ENCODE measurements around the gene FAM193A. TPM values are rescaled to one million over a fixed set of nuclear protein-coding genes. Genes with fewer than 3 reads are reported as not detected.
"Not testable (repeated sequence)": the region's sequence is repeated elsewhere in the genome, so short reads cannot be mapped to it uniquely, and the experiment has no call there.

Gene FAM193A
- total and polyA plus RNA-seq, 2 experiments from 2014 or later = 12.0 to 22.9 TPM

DNA sequence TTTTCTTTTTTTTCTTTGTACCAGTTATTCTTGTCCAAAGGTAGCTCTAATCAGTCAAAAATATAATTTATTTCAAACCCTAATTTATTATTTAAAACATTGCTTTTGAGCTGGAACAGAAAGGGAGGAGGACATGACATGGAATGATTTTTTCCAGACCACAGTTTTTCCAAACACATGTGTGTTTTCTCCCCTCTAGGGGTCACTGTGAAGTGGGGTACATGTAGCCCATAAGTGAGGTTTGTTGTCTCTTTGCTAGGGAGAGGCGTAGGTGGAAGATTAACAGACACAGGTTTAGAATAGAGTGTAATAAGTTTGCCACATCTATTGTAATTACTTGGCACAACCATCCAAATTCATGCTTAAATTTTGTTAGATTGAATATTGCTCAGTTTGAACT is 136.7 kb downstream of the FAM193A start:
- peaks cover 8% of the 10 kb centered on the region for H3K36me3 ChIP-seq (ENCODE audit: insufficient read depth)

DNA sequence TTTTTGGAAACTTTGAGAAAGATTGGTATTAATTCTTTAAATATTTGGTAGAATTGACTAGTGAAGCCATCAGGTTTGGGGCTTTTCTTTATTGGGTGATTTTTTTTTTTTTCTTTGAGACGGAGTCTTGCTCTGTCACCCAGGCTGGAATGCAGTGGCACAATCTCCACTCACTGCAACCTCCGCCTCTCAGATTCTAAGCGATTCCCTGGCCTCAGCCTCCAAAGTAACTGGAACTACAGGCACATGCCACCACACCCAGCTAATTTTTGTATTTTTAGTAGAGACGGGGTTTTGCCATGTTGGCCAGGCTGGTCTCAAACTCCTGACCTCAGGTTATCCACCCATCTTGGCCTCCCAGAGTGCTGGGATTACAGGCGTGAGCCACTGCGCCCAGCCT is 143.3 kb downstream of the FAM193A start:
- H3K36me3 Mint-ChIP-seq (ENCODE audit: low read depth) = peaks cover 60% of the 10 kb centered on the region
- H3K36me3 ChIP-seq (ENCODE audit: insufficient read depth) = peaks cover 11% of the 10 kb centered on the region
- H3K4me3 ChIP-seq; H3F3A ChIP-seq (replicated peaks; ENCODE audit: low read depth); H2AFZ ChIP-seq; H3K27me3 ChIP-seq (ENCODE audit: insufficient read depth); H3K27me3 Mint-ChIP-seq (ENCODE audit: insufficient read depth, low read depth, poor library complexity); ATAC-seq; H3K9me3 Mint-ChIP-seq; H3K4me1 ChIP-seq (ENCODE audit: insufficient read depth); H3K4me2 ChIP-seq; H3K27ac Mint-ChIP-seq; H3K9me2 ChIP-seq (ENCODE audit: insufficient read depth); DNase-seq (ENCODE audit: low spot score); H3K4me1 Mint-ChIP-seq; H3K4me3 Mint-ChIP-seq; H3K27ac ChIP-seq (ENCODE audit: low read depth): not testable (repeated sequence)
- H4K20me1 ChIP-seq (replicated peaks; ENCODE audit: insufficient read depth) = peaks cover 18% of the 10 kb centered on the region; the same call in 1 of the 2 replicates
- H3K79me2 ChIP-seq (replicated peaks; ENCODE audit: insufficient read depth) = peaks cover 46% of the 10 kb centered on the region

More for the DNA sequence above, 136.7 kb downstream of the FAM193A start:
- H3K9me2 ChIP-seq (ENCODE audit: insufficient read depth) = no peaks in the 10 kb centered on the region
- peaks cover 9% of the 10 kb centered on the region; the same call in 1 of the 2 replicates for H3K79me2 ChIP-seq (replicated peaks; ENCODE audit: insufficient read depth)
- Mint-ChIP-seq H3K27me3 (ENCODE audit: insufficient read depth, low read depth, poor library complexity) (peaks cover 2% of the 10 kb centered on the region), H3K36me3 (ENCODE audit: low read depth) (peaks cover 59% of the 10 kb centered on the region), H3K9me3 (no peaks in the 10 kb centered on the region), H3K4me3 (no peak overlapping the region), H3K4me1 (no peaks in the 10 kb centered on the region; the same call in 1 of the 3 replicates), H3K27ac (no peak overlapping the region)
- H3K27me3 ChIP-seq (ENCODE audit: insufficient read depth) = no peaks in the 10 kb centered on the region
- no peaks in the 10 kb centered on the region; the same call in 1 of the 2 replicates for H4K20me1 ChIP-seq (replicated peaks; ENCODE audit: insufficient read depth)
- DNase-seq (ENCODE audit: low spot score) (peak; percentile 45), ATAC-seq (peak; percentile 42; the same call in 2 of the 3 replicates)
- no peak overlapping the region for H3K27ac ChIP-seq (ENCODE audit: low read depth)
- TF ChIP-seq, protein P1, sequence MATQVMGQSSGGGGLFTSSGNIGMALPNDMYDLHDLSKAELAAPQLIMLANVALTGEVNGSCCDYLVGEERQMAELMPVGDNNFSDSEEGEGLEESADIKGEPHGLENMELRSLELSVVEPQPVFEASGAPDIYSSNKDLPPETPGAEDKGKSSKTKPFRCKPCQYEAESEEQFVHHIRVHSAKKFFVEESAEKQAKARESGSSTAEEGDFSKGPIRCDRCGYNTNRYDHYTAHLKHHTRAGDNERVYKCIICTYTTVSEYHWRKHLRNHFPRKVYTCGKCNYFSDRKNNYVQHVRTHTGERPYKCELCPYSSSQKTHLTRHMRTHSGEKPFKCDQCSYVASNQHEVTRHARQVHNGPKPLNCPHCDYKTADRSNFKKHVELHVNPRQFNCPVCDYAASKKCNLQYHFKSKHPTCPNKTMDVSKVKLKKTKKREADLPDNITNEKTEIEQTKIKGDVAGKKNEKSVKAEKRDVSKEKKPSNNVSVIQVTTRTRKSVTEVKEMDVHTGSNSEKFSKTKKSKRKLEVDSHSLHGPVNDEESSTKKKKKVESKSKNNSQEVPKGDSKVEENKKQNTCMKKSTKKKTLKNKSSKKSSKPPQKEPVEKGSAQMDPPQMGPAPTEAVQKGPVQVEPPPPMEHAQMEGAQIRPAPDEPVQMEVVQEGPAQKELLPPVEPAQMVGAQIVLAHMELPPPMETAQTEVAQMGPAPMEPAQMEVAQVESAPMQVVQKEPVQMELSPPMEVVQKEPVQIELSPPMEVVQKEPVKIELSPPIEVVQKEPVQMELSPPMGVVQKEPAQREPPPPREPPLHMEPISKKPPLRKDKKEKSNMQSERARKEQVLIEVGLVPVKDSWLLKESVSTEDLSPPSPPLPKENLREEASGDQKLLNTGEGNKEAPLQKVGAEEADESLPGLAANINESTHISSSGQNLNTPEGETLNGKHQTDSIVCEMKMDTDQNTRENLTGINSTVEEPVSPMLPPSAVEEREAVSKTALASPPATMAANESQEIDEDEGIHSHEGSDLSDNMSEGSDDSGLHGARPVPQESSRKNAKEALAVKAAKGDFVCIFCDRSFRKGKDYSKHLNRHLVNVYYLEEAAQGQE (IDR thresholded peaks at IDR 0.05; ENCODE audit: unreplicated experiment) = no peak
- TF ChIP-seq, protein P2, sequence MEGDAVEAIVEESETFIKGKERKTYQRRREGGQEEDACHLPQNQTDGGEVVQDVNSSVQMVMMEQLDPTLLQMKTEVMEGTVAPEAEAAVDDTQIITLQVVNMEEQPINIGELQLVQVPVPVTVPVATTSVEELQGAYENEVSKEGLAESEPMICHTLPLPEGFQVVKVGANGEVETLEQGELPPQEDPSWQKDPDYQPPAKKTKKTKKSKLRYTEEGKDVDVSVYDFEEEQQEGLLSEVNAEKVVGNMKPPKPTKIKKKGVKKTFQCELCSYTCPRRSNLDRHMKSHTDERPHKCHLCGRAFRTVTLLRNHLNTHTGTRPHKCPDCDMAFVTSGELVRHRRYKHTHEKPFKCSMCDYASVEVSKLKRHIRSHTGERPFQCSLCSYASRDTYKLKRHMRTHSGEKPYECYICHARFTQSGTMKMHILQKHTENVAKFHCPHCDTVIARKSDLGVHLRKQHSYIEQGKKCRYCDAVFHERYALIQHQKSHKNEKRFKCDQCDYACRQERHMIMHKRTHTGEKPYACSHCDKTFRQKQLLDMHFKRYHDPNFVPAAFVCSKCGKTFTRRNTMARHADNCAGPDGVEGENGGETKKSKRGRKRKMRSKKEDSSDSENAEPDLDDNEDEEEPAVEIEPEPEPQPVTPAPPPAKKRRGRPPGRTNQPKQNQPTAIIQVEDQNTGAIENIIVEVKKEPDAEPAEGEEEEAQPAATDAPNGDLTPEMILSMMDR (conservative IDR thresholded peaks at IDR 0.05; ENCODE audit: low read depth in 2 of 2) = peak; percentile 59 to 65
- 0 out of 2 replicates have a peak, but pooled peaks cover 3% of the 10 kb centered on the region for H3F3A ChIP-seq (replicated peaks; ENCODE audit: low read depth)
- no peak overlapping the region for H3K4me2 ChIP-seq
- no peak overlapping the region for H3K4me3 ChIP-seq
- no peaks in the 10 kb centered on the region for H3K4me1 ChIP-seq (ENCODE audit: insufficient read depth)
- no peak overlapping the region for H2AFZ ChIP-seq

DNA sequence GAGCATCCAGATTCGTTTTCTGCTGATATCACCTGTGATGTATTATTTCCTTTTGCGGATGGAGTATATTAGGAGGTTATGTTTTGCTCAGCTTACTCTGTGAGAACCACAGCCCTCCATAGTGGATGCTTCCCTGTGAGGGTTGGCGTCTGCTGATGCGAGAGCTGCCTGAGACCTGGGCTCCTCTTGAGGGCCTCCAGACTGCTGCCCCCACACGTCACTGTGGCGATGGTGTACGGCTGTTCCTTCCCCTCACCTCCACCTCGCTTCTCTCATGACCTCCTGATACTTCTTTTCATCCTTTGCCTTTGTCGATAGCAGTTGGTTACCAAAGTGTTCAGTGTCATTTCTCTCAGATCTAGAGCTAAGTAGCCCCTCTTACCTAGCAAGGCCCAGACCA is 148.0 kb downstream of the FAM193A start:
- Mint-ChIP-seq H3K9me3 (no peaks in the 10 kb centered on the region; the same call in 2 of the 3 replicates), H3K27me3 (ENCODE audit: insufficient read depth, low read depth, poor library complexity) (peaks cover 7% of the 10 kb centered on the region), H3K36me3 (ENCODE audit: low read depth) (peaks cover 47% of the 10 kb centered on the region), H3K27ac (no peak overlapping the region), H3K4me1 (no peaks in the 10 kb centered on the region), H3K4me3 (no peak overlapping the region)
- H3K79me2 ChIP-seq (replicated peaks; ENCODE audit: insufficient read depth) = peaks cover 28% of the 10 kb centered on the region
- no peak overlapping the region for H3K4me2 ChIP-seq
- H3K4me1 ChIP-seq (ENCODE audit: insufficient read depth) = no peaks in the 10 kb centered on the region
- H3K36me3 ChIP-seq (ENCODE audit: insufficient read depth) = peaks cover 11% of the 10 kb centered on the region
- no peaks in the 10 kb centered on the region for H3K27me3 ChIP-seq (ENCODE audit: insufficient read depth)
- H4K20me1 ChIP-seq (replicated peaks; ENCODE audit: insufficient read depth) = peaks cover 17% of the 10 kb centered on the region; the same call in 1 of the 2 replicates
- DNase-seq (ENCODE audit: low spot score) = no peak
- no peak overlapping the region for H3K4me3 ChIP-seq
- H3K27ac ChIP-seq (ENCODE audit: low read depth) = no peak overlapping the region
- no peak for ATAC-seq
- H2AFZ ChIP-seq = no peak overlapping the region
- H3F3A ChIP-seq (replicated peaks; ENCODE audit: low read depth) = no peaks in the 10 kb centered on the region
- no peaks in the 10 kb centered on the region for H3K9me2 ChIP-seq (ENCODE audit: insufficient read depth)
- TF ChIP-seq, protein P1 (IDR thresholded peaks at IDR 0.05; ENCODE audit: unreplicated experiment) = no peak
- TF ChIP-seq CREB1 (CRISPR knock-in tag; IDR thresholded peaks at IDR 0.05; ENCODE audit: low read depth) (no peak), EZH2phosphoT487 (IDR thresholded peaks at IDR 0.05; ENCODE audit: unreplicated experiment) (no peak), JUNB (IDR thresholded peaks at IDR 0.05; ENCODE audit: unreplicated experiment) (no peak), STAT1 (IDR thresholded peaks at IDR 0.05; ENCODE audit: unreplicated experiment) (no peak), POLR2AphosphoS5 (IDR thresholded peaks at IDR 0.05; ENCODE audit: low read depth) (no peak)
- TF ChIP-seq, protein P3, sequence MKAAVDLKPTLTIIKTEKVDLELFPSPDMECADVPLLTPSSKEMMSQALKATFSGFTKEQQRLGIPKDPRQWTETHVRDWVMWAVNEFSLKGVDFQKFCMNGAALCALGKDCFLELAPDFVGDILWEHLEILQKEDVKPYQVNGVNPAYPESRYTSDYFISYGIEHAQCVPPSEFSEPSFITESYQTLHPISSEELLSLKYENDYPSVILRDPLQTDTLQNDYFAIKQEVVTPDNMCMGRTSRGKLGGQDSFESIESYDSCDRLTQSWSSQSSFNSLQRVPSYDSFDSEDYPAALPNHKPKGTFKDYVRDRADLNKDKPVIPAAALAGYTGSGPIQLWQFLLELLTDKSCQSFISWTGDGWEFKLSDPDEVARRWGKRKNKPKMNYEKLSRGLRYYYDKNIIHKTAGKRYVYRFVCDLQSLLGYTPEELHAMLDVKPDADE (IDR thresholded peaks at IDR 0.05) = no peak
